Fibroblast of the aortic adventitia (primary cell): ENCODE measurements around the gene BPTF. TPM values are rescaled to one million over a fixed set of nuclear protein-coding genes. Genes with fewer than 3 reads are reported as not detected.

ENCODE experiments used
- DNase-seq: peaks from one replicate; pipeline ENCODE4 v3.0.0-alpha.2; 2010; ENCODE audit warnings: low read depth
- H3K4me3 ChIP-seq: 2 replicates; pipeline ENCODE4 v1.5.1; 2011; ENCODE audit warnings: low read depth, mild to moderate bottlenecking, control low read depth, low read length, moderate library complexity
- total RNA-seq: library from RNA; depleted of rRNA; stranded (reverse); fragments of >200 nt; gene quantifications from 2 replicates; pipeline ENCODE4 v1.2.3, GENCODE V29; 2012; ENCODE audit warnings: low replicate concordance
- TF ChIP-seq, protein P1 (sequence below): IDR thresholded peaks from 2 replicates; pipeline ENCODE4 v1.5.1; 2011; ENCODE audit warnings: mild to moderate bottlenecking, low read length, control low read depth, inconsistent platforms; ENCODE audit not compliant: insufficient read depth

The BPTF gene
- 65.4 and 76.8 TPM in 2 replicates for total RNA-seq

DNA sequence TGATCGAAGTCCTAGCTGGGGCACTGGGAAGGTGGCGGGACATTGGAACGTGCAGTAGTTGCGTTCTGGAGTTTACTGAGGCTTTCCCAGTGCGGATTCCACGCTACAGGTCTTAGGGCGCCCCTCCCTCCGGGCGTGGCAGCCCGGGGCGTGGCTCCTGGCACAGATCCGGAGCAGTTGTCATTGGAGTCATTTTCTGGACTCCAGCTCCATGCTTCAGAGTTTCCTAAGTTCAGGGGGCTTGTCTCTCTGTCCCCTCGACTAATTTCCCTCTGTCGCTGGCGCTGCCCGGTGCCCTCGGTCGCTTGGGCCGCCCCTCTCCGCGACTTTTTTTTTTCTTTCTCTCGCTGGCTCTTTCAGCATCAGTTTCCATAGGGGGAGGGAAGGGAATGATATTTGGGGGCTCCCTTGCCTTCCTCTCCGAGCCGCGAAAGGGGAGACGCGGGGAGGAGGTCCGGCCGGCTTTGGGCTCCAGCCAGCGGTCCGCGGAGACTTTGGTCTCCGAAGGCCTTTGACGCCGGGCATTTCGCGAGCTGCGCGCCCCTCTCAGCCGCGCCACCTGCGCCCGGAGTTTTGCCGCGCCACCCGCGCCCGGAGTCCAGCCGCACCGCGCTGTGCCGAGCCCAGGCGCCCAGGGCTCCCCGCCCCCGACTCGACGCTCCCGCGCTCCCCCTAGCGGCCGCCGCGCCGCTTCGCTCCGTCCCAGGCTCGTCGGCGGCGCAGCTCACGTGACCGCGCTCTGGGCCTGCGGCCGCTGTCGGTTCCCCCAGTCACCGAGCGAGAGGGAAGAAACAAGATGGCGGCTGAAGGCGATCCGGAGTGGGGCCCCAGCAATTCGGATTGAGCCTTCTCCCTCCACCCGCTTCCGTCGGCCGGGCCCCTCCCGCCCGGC lies at the start of gene BPTF:
TSS of gene BPTF (plus strand) at position 769 of the 892 bp plus-strand sequence. CDS start 222 bp downstream, outside the sequence.
- TF ChIP-seq, protein P1, sequence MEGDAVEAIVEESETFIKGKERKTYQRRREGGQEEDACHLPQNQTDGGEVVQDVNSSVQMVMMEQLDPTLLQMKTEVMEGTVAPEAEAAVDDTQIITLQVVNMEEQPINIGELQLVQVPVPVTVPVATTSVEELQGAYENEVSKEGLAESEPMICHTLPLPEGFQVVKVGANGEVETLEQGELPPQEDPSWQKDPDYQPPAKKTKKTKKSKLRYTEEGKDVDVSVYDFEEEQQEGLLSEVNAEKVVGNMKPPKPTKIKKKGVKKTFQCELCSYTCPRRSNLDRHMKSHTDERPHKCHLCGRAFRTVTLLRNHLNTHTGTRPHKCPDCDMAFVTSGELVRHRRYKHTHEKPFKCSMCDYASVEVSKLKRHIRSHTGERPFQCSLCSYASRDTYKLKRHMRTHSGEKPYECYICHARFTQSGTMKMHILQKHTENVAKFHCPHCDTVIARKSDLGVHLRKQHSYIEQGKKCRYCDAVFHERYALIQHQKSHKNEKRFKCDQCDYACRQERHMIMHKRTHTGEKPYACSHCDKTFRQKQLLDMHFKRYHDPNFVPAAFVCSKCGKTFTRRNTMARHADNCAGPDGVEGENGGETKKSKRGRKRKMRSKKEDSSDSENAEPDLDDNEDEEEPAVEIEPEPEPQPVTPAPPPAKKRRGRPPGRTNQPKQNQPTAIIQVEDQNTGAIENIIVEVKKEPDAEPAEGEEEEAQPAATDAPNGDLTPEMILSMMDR, result peak; percentile 63
- H3K4me3 ChIP-seq, result peak within 1 kb of the TSS; percentile 96
- peak; percentile 86 for DNase-seq

GRCh38 chr17:67779098-67779672 lies 46.1 kb upstream of the BPTF start:
- TF ChIP-seq, protein P1, result peak; percentile 60
- H3K4me3 ChIP-seq, result no peak overlapping the region
- DNase-seq, result peak; percentile 70

DNA sequence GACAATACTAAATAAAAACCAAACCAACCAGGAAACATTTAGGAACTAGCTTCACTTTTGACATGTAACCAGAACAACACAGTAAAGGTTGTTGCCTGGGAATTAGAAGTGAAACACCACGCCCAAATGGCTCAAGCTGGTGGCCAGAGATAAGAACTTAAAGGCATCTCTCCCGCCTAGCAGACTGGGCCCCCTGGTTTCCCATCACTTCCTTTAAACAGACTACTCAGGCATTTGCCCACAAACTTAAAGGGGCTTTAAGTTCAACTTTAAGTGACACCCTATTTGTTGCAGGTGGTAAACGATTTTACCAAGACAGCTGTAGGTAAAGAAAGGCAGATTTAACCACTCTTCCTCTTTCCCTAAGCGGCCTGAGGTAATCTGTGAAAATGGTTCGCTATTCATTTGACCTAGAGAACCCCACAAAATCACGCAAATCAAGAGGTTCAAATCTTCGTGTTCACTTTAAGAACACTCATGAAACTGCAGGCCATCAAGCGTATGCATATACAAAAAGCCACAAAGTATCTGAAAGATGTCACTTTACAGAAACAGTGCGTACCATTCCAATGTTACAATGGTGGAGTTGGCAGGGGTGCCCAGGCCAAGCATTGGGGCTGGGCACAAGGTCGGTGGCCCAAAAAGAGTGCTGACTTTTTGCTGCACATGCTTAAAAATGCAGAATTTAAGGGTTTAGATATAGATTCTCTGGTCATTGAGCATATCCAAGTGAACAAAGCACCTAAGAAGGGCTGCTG lies 40.8 kb upstream of the BPTF start:
- TF ChIP-seq, protein P1, result no peak
- no peak overlapping the region for H3K4me3 ChIP-seq

DNA sequence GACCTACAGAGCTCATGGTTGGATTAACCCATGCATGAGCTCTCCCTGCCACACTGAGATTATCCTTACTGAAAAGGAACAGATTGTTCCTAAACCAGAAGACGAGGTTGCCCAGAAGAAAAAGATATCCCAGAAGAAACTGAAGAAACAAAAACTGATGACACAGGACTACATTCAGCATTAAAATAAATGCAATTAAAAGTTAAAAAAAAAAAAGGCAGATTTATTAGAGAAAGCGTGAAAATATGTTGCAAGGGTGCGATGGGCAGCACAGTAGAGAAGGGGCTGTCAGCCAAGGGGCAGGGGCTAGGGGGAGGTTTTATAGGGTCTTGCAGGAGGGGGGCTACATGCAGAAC lies 40.2 kb upstream of the BPTF start:
- no peak for DNase-seq
- TF ChIP-seq, protein P1, result no peak

More for the DNA sequence above, 40.8 kb upstream of the BPTF start:
- peak; percentile 7 for DNase-seq

DNA sequence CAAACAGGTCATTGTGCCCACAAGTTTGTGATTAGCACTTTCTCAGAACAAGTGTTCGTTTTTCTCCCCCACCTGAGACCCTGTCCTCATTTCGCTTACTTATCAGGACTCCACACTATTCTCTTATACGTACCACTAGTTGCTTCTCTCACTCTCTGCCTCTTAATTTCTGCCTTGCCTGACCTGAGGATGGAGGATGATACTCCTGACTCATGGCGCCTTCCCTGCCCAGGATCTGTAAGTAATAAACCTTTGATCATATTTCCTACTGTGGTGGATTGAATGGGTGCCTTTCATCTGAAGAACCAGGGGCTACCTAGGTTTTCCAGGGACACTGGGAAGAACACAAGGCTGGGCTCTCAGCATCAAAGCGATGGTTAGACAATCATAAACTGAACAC lies 39.8 kb upstream of the BPTF start:
- DNase-seq, result no peak
- TF ChIP-seq, protein P1, result no peak
- no peak overlapping the region for H3K4me3 ChIP-seq

More for the DNA sequence above, 40.2 kb upstream of the BPTF start:
- H3K4me3 ChIP-seq, result no peak overlapping the region

- no peak overlapping the region for H3K4me3 ChIP-seq
- peak; percentile 80 for DNase-seq
- TF ChIP-seq, protein P1, result peak; percentile 68
Measured at GRCh38 chr17:67800495-67800928, 24.8 kb upstream of the BPTF start.
